ENCODE data around the gene C1QTNF4.

DNA sequence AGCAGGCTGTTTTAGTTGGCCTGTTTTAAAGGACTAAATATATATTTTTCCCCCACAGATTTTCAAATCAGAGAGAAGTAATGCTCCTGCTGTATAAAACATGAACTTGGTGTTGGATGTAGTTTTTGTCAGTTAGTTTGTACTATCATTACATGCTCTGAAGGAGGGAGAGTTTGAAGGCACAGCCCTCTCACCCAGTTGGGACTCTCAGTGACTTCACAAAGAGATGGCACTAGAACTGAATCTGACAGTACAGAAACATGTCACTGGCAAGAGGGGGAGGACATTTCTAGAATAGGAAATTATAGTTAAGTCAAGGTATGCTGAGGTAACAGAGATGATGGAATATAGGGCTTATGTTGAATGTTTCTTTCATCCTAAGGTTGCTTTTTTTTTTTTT, 21.0 kb upstream of the C1QTNF4 start:
- TF ChIP-seq, protein P1, sequence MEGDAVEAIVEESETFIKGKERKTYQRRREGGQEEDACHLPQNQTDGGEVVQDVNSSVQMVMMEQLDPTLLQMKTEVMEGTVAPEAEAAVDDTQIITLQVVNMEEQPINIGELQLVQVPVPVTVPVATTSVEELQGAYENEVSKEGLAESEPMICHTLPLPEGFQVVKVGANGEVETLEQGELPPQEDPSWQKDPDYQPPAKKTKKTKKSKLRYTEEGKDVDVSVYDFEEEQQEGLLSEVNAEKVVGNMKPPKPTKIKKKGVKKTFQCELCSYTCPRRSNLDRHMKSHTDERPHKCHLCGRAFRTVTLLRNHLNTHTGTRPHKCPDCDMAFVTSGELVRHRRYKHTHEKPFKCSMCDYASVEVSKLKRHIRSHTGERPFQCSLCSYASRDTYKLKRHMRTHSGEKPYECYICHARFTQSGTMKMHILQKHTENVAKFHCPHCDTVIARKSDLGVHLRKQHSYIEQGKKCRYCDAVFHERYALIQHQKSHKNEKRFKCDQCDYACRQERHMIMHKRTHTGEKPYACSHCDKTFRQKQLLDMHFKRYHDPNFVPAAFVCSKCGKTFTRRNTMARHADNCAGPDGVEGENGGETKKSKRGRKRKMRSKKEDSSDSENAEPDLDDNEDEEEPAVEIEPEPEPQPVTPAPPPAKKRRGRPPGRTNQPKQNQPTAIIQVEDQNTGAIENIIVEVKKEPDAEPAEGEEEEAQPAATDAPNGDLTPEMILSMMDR (IDR thresholded peaks at IDR 0.05; ENCODE audit: insufficient read depth, low read depth, low read length): no peak
- TF ChIP-seq EZH2 (IDR thresholded peaks at IDR 0.05; ENCODE audit: insufficient read depth, low read length): no peak
